ENCODE data around the gene PIK3R5.

DNA sequence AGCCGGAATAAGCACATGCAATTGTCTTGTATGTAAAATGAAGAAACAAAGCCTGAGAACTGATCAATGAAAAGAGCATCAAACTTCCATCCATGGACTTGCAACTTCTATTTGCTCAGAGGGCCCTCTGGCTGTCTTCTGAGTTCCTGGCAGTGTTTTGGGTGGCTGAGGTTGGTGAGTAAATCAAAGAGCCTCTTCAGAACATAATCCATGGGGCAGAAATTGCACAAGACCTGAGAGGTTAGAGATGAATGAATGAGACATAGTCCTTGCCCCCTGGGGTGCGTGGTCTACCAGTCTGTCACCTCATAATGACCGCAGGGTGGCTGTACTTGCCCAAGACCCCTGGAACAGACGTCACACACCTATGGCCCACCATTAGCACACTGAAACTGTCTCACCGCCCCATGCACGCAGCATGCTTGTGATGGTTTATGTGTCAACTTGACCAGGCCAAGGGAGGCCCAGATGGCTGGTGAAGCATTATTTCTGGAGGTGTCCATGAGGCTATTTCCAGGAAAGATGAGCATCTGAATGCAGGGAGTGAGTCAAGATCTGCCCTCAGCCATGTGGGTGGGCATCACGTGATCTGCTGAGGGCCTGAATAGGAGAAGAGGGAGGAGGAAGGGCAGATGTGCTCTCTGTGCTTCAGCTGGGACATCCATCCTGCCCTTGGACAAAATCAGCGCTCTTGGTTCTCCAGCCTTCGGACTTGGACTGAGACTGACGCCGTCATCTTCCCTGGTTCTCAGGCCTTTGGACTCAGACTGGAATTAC, 106.3 kb downstream of the PIK3R5 start:
- no peak for TF ChIP-seq EZH2 (IDR thresholded peaks at IDR 0.05; ENCODE audit: insufficient read depth, low read length)
- TF ChIP-seq, protein P1, sequence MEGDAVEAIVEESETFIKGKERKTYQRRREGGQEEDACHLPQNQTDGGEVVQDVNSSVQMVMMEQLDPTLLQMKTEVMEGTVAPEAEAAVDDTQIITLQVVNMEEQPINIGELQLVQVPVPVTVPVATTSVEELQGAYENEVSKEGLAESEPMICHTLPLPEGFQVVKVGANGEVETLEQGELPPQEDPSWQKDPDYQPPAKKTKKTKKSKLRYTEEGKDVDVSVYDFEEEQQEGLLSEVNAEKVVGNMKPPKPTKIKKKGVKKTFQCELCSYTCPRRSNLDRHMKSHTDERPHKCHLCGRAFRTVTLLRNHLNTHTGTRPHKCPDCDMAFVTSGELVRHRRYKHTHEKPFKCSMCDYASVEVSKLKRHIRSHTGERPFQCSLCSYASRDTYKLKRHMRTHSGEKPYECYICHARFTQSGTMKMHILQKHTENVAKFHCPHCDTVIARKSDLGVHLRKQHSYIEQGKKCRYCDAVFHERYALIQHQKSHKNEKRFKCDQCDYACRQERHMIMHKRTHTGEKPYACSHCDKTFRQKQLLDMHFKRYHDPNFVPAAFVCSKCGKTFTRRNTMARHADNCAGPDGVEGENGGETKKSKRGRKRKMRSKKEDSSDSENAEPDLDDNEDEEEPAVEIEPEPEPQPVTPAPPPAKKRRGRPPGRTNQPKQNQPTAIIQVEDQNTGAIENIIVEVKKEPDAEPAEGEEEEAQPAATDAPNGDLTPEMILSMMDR (IDR thresholded peaks at IDR 0.05; ENCODE audit: insufficient read depth, low read depth, low read length), result no peak

Measured in astrocyte (in vitro differentiated cells and primary cell).